GM06990 (cell line): Measurements from ENCODE around the gene TMEM255A.

Experiments used
- DNase-seq: peaks from one replicate; pipeline ENCODE4 v3.0.0-alpha.2; 2011; ENCODE audit not compliant: insufficient read length; ENCODE audit errors: extremely low read depth
- H3K27me3 ChIP-seq: replicated peaks from 2 replicates; pipeline ENCODE4 v1.6.0; 2011; ENCODE audit warnings: low read length; ENCODE audit not compliant: control insufficient read depth, insufficient read depth
- H3K36me3 ChIP-seq: 2 replicates; pipeline ENCODE4 v1.5.1; 2011; ENCODE audit warnings: low read length; ENCODE audit not compliant: control insufficient read depth, insufficient read depth
- H3K4me3 ChIP-seq: replicated peaks from 2 replicates; pipeline ENCODE4 v1.5.1; 2011; ENCODE audit warnings: low read depth, mild to moderate bottlenecking, control low read depth, low read length
- CTCF ChIP-seq: IDR thresholded peaks from 2 replicates; pipeline ENCODE4 v1.5.1; 2011; ENCODE audit warnings: low read length, control low read depth, mild to moderate bottlenecking, inconsistent platforms; ENCODE audit not compliant: insufficient read depth, poor library complexity, severe bottlenecking

The TMEM255A gene

GRCh38 chrX:120262859-120263708 lies 48.2 kb downstream of the TMEM255A start:
- Histone ChIP-seq H3K36me3 (no peaks in the 10 kb centered on the region), H3K4me3 (no peak overlapping the region), H3K27me3 (no peaks in the 10 kb centered on the region)
- TF ChIP-seq CTCF: no peak
- DNase-seq: no peak

GRCh38 chrX:120260369-120260768 lies 50.9 kb downstream of the TMEM255A start:
- H3K27me3 ChIP-seq: no peaks in the 10 kb centered on the region
- H3K4me3 ChIP-seq: no peak overlapping the region
- H3K36me3 ChIP-seq: no peaks in the 10 kb centered on the region
- no peak for TF ChIP-seq CTCF
- no peak for DNase-seq

GRCh38 chrX:120253784-120254183 lies 57.5 kb downstream of the TMEM255A start:
- TF ChIP-seq CTCF: no peak
- Histone ChIP-seq H3K36me3 (no peaks in the 10 kb centered on the region), H3K4me3 (no peak overlapping the region), H3K27me3 (no peaks in the 10 kb centered on the region)
- no peak for DNase-seq

GRCh38 chrX:120251471-120252011 lies 59.7 kb downstream of the TMEM255A start:
- peak; percentile 38 for DNase-seq
- H3K36me3 ChIP-seq: no peaks in the 10 kb centered on the region
- no peak for TF ChIP-seq CTCF
- peak overlapping the region; percentile 82 for H3K4me3 ChIP-seq
- H3K27me3 ChIP-seq: no peaks in the 10 kb centered on the region

GRCh38 chrX:120250522-120251271 lies 60.6 kb downstream of the TMEM255A start, which contains the start of gene ZBTB33:
Gene ZBTB33 (plus strand): TSS chrX:120250812. CDS start chrX:120253416, 2,604 bp downstream.
- DNase-seq: peak; percentile 93
- no peaks in the 10 kb centered on the region for H3K27me3 ChIP-seq
- peak within 1 kb of the TSS; percentile 82 for H3K4me3 ChIP-seq
- no peaks in the 10 kb centered on the region for H3K36me3 ChIP-seq
- TF ChIP-seq CTCF: peak; percentile 68
